Esophagus squamous epithelium (tissue), 5 donors: ENCODE measurements around the gene SLC15A4. TPM values are rescaled to one million over a fixed set of nuclear protein-coding genes. Genes with fewer than 3 reads are reported as not detected.

ENCODE experiments used
- DNase-seq: peaks from one replicate; lab custom pipeline; 2025; lab: John Stamatoyannopoulos, UW
- H3K27ac ChIP-seq, 4 donors: fragments of 200-600 bp; sonication (generic); one replicate each; pipeline ENCODE4 v1.5.1; 2016 to 2019; ENCODE audit warnings: mild to moderate bottlenecking in 1 of 4
- H3K27me3 ChIP-seq, 4 donors: fragments of 200-600 bp; sonication (generic); 1 replicate in 3 of 4; 2 replicates in 1 of 4; pipeline versions ENCODE4 v1.5.1 to v1.6.0; 2017 to 2021; ENCODE audit warnings: antibody characterized with exemption in 1 of 4
- H3K36me3 ChIP-seq, 3 donors: fragments of 200-600 bp; sonication (generic); one replicate each; pipeline ENCODE4 v1.5.1; 2016 to 2019
- H3K4me1 ChIP-seq, 3 donors: fragments of 200-600 bp; sonication (generic); one replicate each; pipeline ENCODE4 v1.5.1; 2017 to 2019
- H3K4me3 ChIP-seq, 4 donors: fragments of 200-600 bp; sonication (generic); 1 replicate in 3 of 4; 2 replicates in 1 of 4; pipeline ENCODE4 v1.5.1; 2016 to 2019; ENCODE audit warnings: mild to moderate bottlenecking in 2 of 4, moderate library complexity in 1 of 4
- H3K9me3 ChIP-seq, 3 donors: fragments of 200-600 bp; sonication (generic); one replicate each; pipeline ENCODE4 v1.5.1; 2016 to 2019
- POLR2A ChIP-seq, 4 donors: fragments of 450-650 bp; IDR thresholded peaks; one replicate each; pipeline ENCODE4 v1.6.1; 2017; ENCODE audit warnings: antibody characterized with exemption in 4 of 4, mild to moderate bottlenecking in 4 of 4, moderate library complexity in 3 of 4
- WGBS, 2 donors: methylation state at CpG; one replicate each; pipeline ENCODE4 v1.1.5; 2018; 5-methylcytosine and 5-hydroxymethylcytosine counted together
- intact Hi-C: fragments of 100-400 bp; cut with DNase I; formaldehyde crosslinking; loops from one replicate; pipeline ENCODE4 v1.15.0; 2022
- total RNA-seq, 4 donors: library from RNA; depleted of rRNA; stranded (reverse); fragments of >200 nt; gene quantifications; one replicate each; pipeline ENCODE4 v1.1.0, GENCODE V29; 2016
- TF ChIP-seq, protein P1 (sequence below), 6 experiments: fragments of 450-650 bp in 4 of 6; fragments of 200-600 bp in 2 of 6; sonication (generic) in 2 of 6; IDR thresholded peaks; one replicate each; pipeline ENCODE4 v1.5.1; 2016 to 2019; ENCODE audit warnings: antibody characterized with exemption in 6 of 6, mild to moderate bottlenecking in 4 of 6, moderate library complexity in 4 of 6
- donor health status: DM: yes; HTN: yes; CAD: no.

Gene SLC15A4
- total RNA-seq, 4 donors from 2014 or later: 13.5 to 38.1 (median 26.8) TPM

DNA sequence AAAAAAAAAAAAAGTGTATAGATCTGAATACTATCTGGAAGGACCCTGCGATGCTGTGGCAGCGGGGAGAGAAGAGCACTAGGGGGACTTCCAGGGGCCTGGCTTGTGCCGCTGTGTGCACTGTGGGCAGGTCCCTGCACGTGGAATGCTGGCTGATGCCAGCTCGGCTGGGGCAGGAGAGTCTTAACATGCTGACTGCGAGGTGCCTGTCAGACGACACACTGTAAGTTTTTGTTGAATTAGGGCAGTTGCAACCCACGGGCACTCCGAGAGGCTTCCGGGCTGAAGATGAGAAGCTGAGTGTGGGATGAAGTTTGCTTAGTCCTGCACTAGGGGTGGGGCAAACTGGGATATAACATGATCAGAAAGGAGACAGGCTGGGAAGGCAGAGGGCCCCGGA lies 40.2 kb upstream of the SLC15A4 start:
- no peak for DNase-seq
- intact Hi-C loops: no loop called here
- H3K9me3 ChIP-seq: no peaks in the 10 kb centered on the region
- H3K27ac ChIP-seq: no peak overlapping the region
- no peak overlapping the region for H3K4me3 ChIP-seq
- WGBS, 2 donors: 32 to 36% methylated on average over 11 of the region's 11 CpGs
- no peaks in the 10 kb centered on the region for H3K36me3 ChIP-seq
- no peaks in the 10 kb centered on the region for H3K27me3 ChIP-seq
- H3K4me1 ChIP-seq: no peaks in the 10 kb centered on the region
- TF ChIP-seq, protein P1, sequence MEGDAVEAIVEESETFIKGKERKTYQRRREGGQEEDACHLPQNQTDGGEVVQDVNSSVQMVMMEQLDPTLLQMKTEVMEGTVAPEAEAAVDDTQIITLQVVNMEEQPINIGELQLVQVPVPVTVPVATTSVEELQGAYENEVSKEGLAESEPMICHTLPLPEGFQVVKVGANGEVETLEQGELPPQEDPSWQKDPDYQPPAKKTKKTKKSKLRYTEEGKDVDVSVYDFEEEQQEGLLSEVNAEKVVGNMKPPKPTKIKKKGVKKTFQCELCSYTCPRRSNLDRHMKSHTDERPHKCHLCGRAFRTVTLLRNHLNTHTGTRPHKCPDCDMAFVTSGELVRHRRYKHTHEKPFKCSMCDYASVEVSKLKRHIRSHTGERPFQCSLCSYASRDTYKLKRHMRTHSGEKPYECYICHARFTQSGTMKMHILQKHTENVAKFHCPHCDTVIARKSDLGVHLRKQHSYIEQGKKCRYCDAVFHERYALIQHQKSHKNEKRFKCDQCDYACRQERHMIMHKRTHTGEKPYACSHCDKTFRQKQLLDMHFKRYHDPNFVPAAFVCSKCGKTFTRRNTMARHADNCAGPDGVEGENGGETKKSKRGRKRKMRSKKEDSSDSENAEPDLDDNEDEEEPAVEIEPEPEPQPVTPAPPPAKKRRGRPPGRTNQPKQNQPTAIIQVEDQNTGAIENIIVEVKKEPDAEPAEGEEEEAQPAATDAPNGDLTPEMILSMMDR (IDR thresholded peaks at IDR 0.05): no peak
- TF ChIP-seq POLR2A (IDR thresholded peaks at IDR 0.05): no peak

DNA sequence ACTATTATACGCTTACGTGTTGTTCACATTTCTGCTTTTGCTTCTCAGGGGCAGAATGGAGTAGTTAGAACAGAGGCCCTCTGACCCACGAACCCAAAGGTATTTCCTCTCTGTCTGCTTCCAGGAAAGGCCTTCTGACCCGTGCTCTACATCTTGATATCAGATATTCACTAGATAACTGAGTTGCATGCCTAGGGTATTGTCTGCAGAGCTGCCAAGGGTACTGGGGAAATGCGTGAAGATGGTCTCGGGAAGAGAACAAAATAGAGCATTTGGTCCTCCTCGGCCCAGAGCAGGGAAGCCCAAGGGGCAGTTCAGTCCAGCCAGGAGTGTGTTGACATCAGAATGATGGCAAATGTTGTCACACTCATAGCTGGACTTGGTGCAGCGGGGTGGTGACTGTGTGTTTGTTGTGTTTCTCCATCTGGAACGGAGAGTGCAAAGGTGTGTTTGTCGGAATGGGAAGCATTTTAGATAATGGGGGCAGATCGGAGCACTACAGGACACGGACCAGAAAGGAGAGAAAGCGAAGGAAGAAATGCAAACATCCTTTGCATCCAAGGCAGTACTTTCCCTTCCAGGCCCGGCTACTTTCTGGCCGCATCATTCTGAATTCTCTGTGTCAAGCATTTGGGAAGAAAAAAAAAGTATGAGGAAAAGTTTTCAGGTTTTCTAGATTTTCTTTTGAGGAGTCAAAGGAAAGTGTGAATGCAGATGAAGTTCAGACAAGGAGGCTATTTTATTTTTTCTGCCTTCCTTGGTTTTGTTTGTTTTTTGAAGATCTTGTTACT lies 37.7 kb upstream of the SLC15A4 start:
- Histone ChIP-seq H3K4me3 (no peak overlapping the region), H3K9me3 (no peaks in the 10 kb centered on the region), H3K4me1 (no peaks in the 10 kb centered on the region), H3K27ac (no peak overlapping the region), H3K36me3 (no peaks in the 10 kb centered on the region), H3K27me3 (peaks cover 0 to 4% (median 0%) of the 10 kb centered on the region in 4 donors)
- intact Hi-C loops: no loop called here
- WGBS, 2 donors: 67 to 77% methylated on average over 14 of the region's 15 CpGs
- no peak for DNase-seq
- no peak for TF ChIP-seq POLR2A (IDR thresholded peaks at IDR 0.05)
- TF ChIP-seq, protein P1 (IDR thresholded peaks at IDR 0.05): no peak

DNA sequence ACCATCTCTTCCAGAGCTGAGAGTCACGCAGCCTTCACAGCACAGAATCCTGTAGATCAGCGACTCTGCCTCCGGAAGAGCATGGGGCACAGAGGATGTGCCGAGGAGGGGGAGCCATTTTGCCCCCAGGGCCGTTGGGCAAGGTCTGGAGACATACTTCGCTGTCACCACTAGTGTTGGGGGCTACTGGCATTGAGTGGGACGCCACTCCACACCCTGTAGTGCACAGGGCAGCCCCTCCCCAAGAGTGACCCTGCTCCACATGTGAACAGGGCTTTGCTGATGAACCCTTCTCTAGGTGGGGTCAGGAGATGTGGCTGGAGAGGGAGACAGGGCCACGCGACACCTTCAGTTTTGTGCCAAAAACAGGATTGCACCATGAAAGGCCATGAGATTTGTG lies 35.6 kb upstream of the SLC15A4 start:
- DNase-seq: no peak
- intact Hi-C loops: no loop called here

DNA sequence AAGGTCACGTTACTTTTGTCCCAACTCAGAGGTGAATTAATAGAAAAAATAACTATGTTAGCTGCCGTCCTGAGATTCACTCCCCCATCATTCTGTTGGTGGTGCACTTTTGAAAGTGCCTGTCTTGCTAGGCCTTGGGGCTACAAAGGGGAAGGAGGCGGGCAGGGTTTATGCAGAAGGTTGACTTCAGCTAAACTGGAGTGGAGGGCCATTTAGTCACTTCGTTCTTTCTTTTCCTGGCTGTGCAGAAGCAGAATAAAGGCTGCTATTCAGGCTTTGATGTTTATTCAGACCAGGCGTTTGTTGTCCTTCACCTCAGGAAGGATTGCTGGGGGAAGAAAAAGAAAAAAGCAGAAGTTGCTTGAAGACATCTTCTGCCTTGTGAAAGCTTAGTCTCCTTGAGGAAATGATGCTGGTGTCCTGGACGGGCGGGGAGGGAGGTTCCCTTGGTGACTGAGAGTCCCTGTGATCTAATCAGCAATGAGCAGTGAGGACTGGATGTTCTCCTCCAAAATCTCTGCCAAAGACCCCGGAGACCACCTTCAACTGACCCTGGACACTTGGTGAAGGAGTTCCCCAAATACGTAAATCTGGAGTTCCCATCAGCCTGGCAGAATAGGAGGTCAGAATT lies 33.5 kb upstream of the SLC15A4 start:
- Histone ChIP-seq H3K36me3 (no peaks in the 10 kb centered on the region), H3K9me3 (no peaks in the 10 kb centered on the region)
- intact Hi-C loops: no loop called here

More for the DNA sequence above, 35.6 kb upstream of the SLC15A4 start:
- no peaks in the 10 kb centered on the region for H3K9me3 ChIP-seq
- H3K4me1 ChIP-seq: peaks cover 0 to 1% (median 0%) of the 10 kb centered on the region in 3 donors
- WGBS, 2 donors: 74 to 87% methylated on average over 7 to 9 of the region's 9 CpGs
- no peak for TF ChIP-seq POLR2A (IDR thresholded peaks at IDR 0.05)
- TF ChIP-seq, protein P1 (IDR thresholded peaks at IDR 0.05): no peak
- H3K4me3 ChIP-seq: no peak overlapping the region
- H3K27me3 ChIP-seq: peaks cover 0 to 20% (median 0%) of the 10 kb centered on the region in 4 donors
- H3K27ac ChIP-seq: no peak overlapping the region
- H3K36me3 ChIP-seq: no peaks in the 10 kb centered on the region

More for the DNA sequence above, 33.5 kb upstream of the SLC15A4 start:
- Histone ChIP-seq H3K27me3 (peaks cover 0 to 41% (median 0%) of the 10 kb centered on the region in 4 donors), H3K4me1 (peaks cover 0 to 9% (median 0%) of the 10 kb centered on the region in 3 donors), H3K4me3 (no peak overlapping the region), H3K27ac (no peak overlapping the region)
- TF ChIP-seq, protein P1 (IDR thresholded peaks at IDR 0.05): no peak
- TF ChIP-seq POLR2A (IDR thresholded peaks at IDR 0.05): no peak
- DNase-seq: no peak
- WGBS, 2 donors: 70 to 80% methylated on average over 8 to 9 of the region's 9 CpGs
